ENCODE results near the gene MCM9. TPM values are rescaled to one million over a fixed set of nuclear protein-coding genes. Genes with fewer than 3 reads are reported as not detected.

MCM9 gene
- total RNA-seq, 1 experiment from 2014 or later: 14.4 TPM

DNA sequence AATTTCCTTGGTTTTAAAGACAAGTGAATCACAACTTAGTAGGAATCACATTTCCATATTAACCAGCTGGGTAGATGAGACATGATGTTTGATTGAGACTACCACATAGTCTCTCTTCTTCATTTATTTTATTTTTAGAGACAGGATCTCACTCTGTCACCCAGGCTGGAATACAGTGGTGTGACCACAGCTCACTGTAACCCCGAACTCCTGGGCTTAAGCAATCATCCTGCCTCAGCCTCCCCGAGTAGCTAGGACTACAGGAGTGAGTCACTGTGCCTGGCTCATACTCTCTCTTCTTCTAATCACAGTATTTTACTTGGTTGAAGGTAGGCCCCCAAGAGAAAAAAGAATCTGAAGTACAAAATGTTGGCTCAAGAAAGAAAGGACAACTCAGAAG, 121.2 kb downstream of the MCM9 start:
- Mint-ChIP-seq H3K4me1 (ENCODE audit: low read depth, unreplicated experiment) (no peaks in the 10 kb centered on the region), H3K27ac (ENCODE audit: unreplicated experiment) (no peak overlapping the region), H3K36me3 (ENCODE audit: insufficient read depth, unreplicated experiment) (no peaks in the 10 kb centered on the region), H3K27me3 (ENCODE audit: insufficient read depth, unreplicated experiment) (no peaks in the 10 kb centered on the region), H3K9me3 (ENCODE audit: unreplicated experiment) (no peaks in the 10 kb centered on the region), H3K4me3 (ENCODE audit: unreplicated experiment) (no peak overlapping the region)
- intact Hi-C loops (cut with micrococcal nuclease; ENCODE audit: unreplicated experiment): no loop called here
- Histone ChIP-seq H3K9me3 (no peaks in the 10 kb centered on the region), H3K4me3 (ENCODE audit: low read depth, low read length) (no peak overlapping the region), H3K36me3 (ENCODE audit: control insufficient read depth, insufficient read depth, low read length) (no peaks in the 10 kb centered on the region), H3K4me1 (no peaks in the 10 kb centered on the region), H3K27me3 (replicated peaks; ENCODE audit: control insufficient read depth, insufficient read depth, low read length) (no peaks in the 10 kb centered on the region)
- DNase-seq: no peak
- BruUV-seq (replicated peaks): no TSS peak
- ChIA-PET POLR2A (no interaction called here), CTCF (no interaction called here)
- no peak for TF ChIP-seq CTCF (IDR thresholded peaks at IDR 0.05; ENCODE audit: insufficient read depth in 1 of 2, low read depth in 1 of 2, low read length in 1 of 2, severe bottlenecking in 1 of 2, unreplicated experiment in 1 of 2)

- Mint-ChIP-seq H3K4me3 (ENCODE audit: unreplicated experiment) (no peak overlapping the region), H3K9me3 (ENCODE audit: unreplicated experiment) (no peaks in the 10 kb centered on the region), H3K4me1 (ENCODE audit: low read depth, unreplicated experiment) (no peaks in the 10 kb centered on the region), H3K27me3 (ENCODE audit: insufficient read depth, unreplicated experiment) (no peaks in the 10 kb centered on the region), H3K36me3 (ENCODE audit: insufficient read depth, unreplicated experiment) (no peaks in the 10 kb centered on the region), H3K27ac (ENCODE audit: unreplicated experiment) (no peak overlapping the region)
- intact Hi-C loops (cut with micrococcal nuclease; ENCODE audit: unreplicated experiment): no loop called here
- Histone ChIP-seq H3K9me3 (no peaks in the 10 kb centered on the region), H3K4me3 (ENCODE audit: low read depth, low read length) (no peak overlapping the region), H3K36me3 (ENCODE audit: control insufficient read depth, insufficient read depth, low read length) (no peaks in the 10 kb centered on the region), H3K4me1 (no peaks in the 10 kb centered on the region), H3K27me3 (replicated peaks; ENCODE audit: control insufficient read depth, insufficient read depth, low read length) (no peaks in the 10 kb centered on the region)
- no peak for TF ChIP-seq CTCF (IDR thresholded peaks at IDR 0.05; ENCODE audit: insufficient read depth in 1 of 2, low read depth in 1 of 2, low read length in 1 of 2, severe bottlenecking in 1 of 2, unreplicated experiment in 1 of 2)
- no peak for DNase-seq
- ChIA-PET POLR2A (no interaction called here), CTCF (no interaction called here)
- BruUV-seq (replicated peaks): no TSS peak
Measured at GRCh38 chr6:118812970-118813369, 122.0 kb downstream of the MCM9 start.

DNA sequence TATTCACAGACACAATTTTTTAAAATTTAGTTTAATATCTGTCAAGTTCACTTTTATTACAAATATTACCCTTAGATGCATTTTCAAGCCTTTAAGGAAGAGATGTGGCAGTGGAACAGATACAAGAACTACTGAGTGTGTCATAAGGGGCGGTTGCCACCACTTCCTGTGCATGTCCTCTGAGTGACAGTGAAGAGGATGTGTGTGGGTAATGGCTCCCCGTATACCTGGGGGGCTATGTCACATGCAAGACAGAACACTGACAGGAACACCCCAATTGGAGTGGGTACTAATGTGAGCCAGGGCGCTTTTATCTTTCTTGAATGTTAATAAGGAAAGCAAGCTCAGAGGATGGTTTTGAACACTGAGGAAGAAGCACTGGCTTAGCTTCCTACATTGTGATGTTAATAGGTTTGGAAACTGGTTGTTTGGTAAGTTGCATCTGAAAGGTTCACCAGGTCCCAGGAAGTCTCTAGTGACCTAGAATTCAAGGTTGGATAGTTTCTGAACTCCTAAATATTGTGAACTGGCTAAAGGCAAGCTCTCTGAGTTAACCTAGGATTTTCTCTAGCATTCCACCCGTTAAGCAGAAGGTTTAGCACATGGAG, 124.4 kb downstream of the MCM9 start:
- Histone ChIP-seq H3K27me3 (replicated peaks; ENCODE audit: control insufficient read depth, insufficient read depth, low read length) (no peaks in the 10 kb centered on the region), H3K36me3 (ENCODE audit: control insufficient read depth, insufficient read depth, low read length) (no peaks in the 10 kb centered on the region), H3K4me3 (ENCODE audit: low read depth, low read length) (no peak overlapping the region), H3K4me1 (no peaks in the 10 kb centered on the region), H3K9me3 (no peaks in the 10 kb centered on the region)
- no peaks in the 10 kb centered on the region for H3K36me3 Mint-ChIP-seq (ENCODE audit: insufficient read depth, unreplicated experiment)
- no peak overlapping the region for H3K4me3 Mint-ChIP-seq (ENCODE audit: unreplicated experiment)
- no peak for TF ChIP-seq CTCF (IDR thresholded peaks at IDR 0.05; ENCODE audit: insufficient read depth in 1 of 2, low read depth in 1 of 2, low read length in 1 of 2, severe bottlenecking in 1 of 2, unreplicated experiment in 1 of 2)
- no TSS peak for BruUV-seq (replicated peaks)
- DNase-seq: no peak
- H3K9me3 Mint-ChIP-seq (ENCODE audit: unreplicated experiment): no peaks in the 10 kb centered on the region
- H3K27me3 Mint-ChIP-seq (ENCODE audit: insufficient read depth, unreplicated experiment): no peaks in the 10 kb centered on the region
- no peaks in the 10 kb centered on the region for H3K4me1 Mint-ChIP-seq (ENCODE audit: low read depth, unreplicated experiment)
- intact Hi-C loops (cut with micrococcal nuclease; ENCODE audit: unreplicated experiment): no loop called here
- H3K27ac Mint-ChIP-seq (ENCODE audit: unreplicated experiment): no peak overlapping the region
- ChIA-PET POLR2A (no interaction called here), CTCF (interaction anchor here (1.1 kb wide), 1 partner anchor 10 kb away, joined by 3 read pairs; no protein-coding TSS in a partner anchor)
